GM19397 (cell line): ENCODE measurements around the gene PROX1.

Experiments
- ATAC-seq: cut with Tn5 transposase; IDR thresholded peaks from one replicate; pipeline ENCODE4 v1.9.1; 2021; ENCODE audit warnings: mild to moderate bottlenecking, moderate library complexity; ENCODE audit not compliant: unreplicated experiment

Gene PROX1

DNA sequence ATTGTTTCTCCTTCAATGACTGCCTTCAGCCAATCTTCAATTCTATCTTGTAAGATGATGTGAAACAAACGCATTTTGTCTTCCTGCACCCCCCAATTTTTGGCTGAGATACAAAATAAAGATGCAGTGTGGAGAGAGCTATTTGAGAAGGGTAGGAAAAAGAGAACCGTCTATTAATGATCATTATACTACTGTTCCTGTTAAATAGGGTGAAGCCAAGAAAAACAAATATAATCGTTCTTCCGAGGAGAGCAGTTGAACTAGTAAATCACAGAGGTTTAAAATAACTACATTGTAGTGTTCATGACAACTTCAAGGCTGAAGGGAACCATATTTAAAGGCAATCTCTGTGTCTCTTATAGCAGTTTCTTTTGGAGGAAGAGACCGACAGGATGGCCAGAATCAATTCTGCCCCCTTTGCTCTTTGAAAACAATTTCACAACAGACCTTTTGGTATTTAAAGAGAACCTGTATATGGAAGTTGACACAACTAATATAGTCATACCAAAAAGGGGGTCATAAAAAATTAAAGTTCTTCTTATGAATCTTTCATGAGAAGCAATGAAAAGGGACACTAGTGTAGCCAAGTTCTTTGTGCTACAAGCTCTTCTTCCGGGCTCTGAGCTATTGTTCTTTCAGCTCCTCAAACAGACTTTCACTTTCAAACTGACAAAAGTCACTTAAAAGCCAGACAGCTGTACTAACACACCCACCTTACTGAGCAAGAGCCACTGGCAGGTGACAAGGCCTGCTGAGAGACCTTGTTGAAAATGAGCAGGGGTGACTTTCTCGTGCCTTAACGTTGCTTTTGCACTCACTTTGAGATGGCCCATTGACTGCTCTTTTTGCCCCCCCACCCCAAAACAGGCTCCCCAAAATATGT lies 30.9 kb downstream of the PROX1 start:
- ATAC-seq = peak; percentile 48

DNA sequence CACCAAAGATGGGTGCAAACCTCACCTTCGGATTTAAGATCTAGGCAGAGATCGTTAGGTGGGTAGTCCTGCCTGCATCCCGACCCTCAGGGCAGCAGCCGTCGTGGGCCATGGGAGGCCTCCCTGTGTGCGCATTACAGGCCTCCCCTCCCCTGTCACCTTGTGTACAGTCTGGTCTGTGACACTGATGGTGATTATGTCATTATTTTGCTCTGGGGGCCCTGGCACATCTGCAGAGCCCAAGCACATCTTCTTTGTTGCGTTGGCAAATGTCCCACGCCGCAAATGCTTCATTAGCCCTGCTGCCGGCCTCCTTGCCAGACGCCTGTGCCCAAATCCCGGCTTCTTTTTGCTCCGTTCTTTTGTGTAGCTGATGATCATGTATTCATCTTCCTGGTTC lies 31.7 kb downstream of the PROX1 start:
- no peak for ATAC-seq

DNA sequence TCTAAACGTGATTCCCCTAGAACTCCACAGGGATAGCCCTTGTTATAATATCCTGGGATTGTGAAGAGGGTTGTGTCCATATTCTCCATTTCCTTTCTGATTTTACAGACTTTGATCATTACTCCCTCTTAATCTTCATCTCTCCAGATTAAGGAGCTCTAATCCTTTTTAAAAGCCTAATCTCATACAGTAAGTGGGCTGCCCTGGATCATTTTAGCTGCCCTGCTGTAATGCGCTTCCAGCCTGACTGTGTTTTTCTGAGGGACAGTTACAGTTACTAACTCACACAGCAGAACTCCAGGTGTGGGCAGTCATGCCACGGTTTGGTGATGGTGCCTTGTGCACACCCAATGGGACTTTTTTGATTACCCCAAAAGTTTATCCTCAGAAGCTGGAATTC lies 33.5 kb downstream of the PROX1 start:
- ATAC-seq = no peak

DNA sequence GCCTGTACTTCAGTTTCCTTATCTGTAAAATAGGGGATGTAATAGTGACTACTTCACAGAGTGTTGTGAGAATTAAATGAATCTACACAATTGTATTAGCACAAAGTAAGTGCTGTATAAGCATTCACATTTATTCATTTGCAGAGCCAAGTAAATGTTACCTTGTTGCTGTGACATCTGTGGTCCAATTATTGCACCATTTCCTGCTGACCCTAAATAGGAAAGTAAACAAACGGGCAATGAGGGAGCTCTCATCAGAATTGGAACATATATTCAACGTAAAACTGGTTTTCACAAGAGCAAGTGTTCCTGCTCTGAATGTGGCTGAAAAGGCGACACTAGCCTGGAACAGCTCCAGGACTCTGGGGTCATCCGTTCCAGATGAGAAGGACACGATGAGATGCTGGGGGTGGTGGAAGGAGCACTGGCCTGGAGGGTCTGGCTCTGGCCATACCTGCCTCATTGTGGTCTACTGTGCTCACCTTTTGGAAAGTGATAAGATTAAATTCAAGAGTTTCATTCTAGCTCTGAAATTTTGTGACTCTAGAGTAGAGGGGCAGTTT lies 34.5 kb downstream of the PROX1 start:
- no peak for ATAC-seq

DNA sequence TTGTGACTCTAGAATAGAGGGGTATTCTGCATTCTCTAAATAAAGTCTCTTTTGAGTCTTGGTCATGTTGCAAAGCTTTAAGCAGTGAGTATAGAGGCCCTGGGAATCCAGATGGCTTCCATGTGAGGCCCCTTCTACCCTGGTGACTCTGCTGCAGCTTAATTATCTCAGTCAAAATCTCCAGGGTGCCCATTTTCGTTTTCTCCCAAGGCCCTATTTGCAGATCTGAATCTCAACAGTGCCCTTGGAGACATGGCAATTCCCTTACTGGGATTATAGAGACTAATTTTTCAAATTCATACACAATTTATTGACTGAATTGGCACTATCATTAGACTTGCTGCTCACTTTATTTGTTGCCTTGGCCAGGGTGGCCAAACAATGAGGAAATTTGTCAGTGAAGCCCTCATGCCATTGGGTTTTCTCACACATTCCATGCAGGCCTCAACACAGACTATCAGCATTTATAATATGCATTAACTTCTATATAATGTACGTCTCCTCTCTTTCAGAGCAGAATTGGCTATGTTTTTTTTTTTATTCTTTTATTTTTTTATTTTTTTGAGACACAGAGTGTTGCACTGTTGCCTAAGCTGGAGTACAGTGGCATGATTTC lies 35.1 kb downstream of the PROX1 start:
- no peak for ATAC-seq

DNA sequence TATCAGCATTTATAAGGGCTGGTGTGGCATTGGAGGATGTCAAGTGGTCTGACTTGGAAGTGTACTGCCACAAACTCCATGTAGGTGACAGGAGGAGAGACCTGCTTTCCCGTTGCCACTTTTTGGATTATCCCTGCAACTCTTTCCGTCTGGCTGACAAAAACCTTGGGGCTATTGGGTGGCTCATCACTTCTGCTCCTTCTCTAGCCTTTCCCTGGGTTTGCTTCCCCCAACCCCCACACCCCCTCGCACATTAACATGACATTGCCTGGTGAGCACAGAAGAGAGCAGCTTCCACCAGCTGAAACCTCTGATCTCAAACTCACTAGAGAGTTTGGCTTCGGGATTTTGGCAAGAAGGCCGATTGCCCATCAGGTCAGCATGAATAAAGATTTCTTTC lies 39.2 kb downstream of the PROX1 start:
- no peak for ATAC-seq

DNA sequence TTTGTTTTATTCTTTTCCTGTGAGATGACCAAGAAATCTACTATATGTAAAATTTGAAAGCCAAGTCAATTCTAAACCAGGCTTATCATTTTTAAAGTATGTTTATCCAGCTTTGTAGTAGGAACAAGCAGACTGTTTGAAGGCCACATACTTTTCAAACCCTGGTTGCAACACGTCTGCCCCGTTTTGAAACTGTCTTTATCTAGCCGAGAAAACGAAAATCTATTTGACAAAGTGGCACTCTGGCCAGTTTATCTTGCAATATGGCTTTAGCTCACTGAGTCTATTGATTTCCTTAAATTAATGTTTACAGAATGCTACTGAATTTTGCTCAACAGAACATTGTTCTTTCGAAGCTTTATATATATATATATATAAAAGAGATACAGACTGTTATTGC lies 39.7 kb downstream of the PROX1 start:
- no peak for ATAC-seq

DNA sequence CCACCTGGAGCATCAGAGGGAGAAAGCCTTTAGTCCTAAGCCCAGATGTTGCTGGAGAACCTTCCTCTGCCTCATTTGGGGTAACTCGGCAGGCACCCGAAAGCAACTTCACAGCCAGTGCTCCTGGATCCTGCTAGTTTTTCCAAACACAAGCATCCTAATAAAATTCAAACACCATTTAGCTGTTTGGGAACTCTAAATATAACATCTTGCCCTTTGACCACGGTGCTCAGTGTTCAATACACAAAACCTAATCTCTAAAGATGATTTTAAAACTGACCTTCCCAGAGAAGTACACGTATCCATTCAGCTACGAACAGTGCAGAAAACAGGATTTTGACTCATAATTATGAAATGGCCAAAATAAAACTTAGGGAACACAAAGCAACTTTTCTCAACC lies 40.3 kb downstream of the PROX1 start:
- no peak for ATAC-seq

DNA sequence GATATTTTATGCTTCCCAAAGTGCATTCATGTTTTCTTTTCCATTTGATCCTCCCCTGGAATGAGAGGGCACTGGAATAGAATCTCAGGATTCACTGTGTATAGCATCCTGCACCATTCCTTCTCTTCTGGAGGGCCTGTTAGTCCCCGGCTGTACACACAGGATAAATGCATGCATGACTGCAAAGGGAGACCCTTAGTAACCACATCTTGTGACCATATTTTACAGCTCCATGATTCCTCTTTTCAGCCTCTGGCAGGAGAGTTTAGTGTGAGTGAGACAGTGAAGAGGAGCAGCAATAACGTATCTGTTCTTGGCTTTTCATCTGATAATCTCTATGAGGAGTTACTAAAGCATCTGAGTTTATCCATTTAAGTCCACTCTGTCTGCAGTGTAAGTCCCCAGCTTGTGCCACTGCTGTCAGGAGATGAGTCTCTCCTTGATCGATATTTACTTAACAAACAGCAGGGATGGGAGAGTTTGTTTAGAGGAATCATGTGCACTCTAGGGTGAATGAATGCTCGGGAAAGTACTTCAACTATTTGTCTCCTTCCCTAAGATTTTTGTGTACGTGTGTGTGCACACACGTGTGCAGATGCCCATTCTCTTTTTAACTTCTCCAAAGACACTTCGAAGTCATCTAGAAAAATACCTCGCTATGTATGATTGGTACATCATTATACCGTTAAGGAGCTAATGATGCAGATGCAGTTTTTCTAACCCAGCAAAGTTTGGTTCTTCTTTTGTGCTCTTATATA lies 41.1 kb downstream of the PROX1 start:
- no peak for ATAC-seq

DNA sequence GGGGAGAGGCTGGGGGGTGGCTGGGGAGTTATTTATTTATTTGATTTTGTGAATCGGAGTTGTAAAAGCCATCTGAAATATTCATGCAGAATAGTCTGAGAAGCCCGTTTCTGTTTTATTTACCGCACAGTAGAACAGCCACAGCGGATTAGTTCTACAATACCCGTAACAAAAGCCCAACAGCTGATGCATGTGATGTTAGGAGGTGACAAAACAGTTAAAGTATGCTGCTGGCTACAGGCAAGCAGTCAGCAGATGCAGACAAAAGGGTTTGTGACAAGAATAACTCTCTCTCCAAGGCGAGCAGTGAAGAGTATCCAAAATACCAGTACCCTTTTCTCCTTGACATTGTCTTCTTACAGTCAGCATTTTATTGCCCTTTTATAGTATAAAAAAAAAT lies 42.0 kb downstream of the PROX1 start:
- no peak for ATAC-seq

DNA sequence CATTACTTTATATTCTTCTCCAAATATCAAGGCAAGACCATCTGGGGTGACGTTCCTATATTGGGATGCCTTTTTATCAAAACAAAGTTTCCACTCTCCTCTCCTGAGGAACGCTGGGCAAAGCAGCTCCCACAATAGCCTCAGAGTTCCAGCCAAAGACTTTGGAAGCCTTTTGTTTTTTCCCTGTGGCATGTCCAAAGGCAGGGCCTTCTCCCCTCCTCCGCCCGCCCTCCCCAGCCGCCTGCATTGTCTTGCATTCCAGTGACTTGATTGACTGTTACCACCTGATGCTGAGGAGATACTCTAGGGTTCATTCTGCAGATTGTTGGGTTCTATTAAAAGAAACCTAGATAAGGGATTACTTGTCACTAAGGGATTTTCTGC lies 43.5 kb downstream of the PROX1 start:
- ATAC-seq = no peak

DNA sequence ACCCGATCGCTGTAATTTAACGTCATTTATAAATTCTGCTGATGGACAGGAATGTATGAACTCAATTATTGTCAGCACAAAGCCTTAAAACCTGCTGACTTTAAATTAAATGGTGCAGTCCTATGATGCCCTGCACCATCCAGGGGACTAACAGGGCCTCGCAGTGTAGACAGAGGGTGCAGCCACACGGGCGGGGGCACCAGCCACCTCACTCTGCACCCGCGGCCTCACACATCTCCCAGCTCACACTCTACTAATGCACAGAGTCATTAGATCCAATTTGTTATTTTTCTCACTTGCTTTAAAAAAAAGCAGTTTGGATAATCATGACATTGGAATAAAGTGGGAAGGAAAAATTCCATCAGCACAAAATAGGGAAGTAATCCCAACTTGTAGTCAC lies 49.7 kb downstream of the PROX1 start:
- ATAC-seq = no peak

DNA sequence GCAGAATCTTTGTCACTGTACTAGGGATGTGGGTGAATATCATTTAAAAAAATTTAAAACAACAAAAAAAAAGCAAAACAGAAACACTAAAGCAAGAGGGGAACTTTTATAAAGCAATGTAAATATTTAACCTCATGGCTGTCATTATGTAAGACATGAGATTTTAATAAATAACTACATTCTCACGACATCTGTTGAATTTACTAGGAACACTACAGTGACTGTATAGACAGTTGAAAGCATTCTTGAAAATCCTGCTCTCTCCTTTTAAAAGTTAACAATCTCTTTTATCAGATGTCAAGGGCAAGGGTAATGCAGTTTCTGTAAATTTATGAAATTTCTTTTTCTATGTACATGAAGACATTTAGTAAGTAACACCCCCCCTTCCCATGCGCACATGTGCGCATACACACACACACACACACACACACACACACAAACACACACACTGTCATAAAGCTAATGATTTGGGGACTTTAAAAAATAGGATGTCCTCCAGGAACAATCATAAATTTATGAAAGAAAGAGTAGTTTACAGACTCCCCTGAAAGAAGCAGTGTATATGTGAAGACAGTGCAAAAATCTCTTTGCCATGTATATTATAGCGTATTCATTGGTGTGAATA lies 51.7 kb downstream of the PROX1 start:
- ATAC-seq = no peak

DNA sequence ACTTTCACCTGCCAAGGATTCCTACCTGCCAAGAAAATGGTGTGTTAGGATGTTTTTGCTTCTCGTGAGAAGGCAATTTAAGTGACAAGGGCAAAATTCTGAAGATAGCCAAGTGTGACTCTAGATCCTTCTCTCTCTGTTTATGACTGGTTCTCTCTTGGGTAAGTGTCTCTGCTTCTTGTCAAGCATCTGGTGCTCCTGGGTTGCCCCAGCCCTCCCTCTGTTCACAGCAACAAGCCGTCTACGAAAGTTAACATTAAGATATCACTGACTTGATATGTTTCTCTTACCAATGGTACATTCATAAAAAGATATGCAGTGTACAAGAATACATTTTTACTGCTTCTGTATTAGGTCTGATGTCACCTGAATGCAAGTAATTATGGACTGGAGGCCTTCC lies 55.4 kb downstream of the PROX1 start:
- no peak for ATAC-seq

DNA sequence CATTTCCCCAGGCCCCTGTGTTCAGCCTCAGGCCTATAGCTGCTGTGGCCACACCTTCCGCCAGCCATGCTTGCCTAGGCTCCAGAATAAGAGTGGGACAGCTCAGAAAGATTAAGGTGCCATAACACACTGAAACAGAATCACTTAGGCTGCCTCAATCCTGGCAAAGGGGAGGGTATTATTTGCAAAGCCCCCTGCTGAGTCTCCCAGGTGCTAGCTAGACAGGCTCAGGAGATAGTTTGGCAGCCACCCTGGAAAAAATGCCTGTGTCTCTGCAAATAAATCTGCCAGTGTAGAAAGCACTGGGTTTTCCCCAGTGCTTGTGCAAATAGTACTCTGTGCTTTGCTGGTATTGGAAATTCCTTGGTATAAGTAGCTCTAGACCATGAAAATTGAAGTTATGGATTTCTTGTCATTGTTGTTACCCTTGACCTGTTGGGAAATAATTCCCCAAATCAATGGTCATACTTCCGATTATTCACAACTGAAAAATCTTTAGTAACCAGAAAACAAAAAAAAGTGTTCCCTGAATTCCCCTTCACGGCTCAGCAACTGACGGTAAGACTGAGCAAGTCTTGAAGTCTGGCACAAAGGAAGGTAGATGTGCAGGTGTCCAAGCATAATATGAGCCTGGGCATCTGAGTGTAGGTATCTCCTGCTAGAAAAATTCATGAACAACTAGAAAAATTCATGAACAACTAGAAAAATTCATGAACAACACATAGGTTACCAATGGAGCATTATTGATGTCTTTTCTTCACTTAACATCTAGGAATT lies 56.9 kb downstream of the PROX1 start:
- no peak for ATAC-seq

DNA sequence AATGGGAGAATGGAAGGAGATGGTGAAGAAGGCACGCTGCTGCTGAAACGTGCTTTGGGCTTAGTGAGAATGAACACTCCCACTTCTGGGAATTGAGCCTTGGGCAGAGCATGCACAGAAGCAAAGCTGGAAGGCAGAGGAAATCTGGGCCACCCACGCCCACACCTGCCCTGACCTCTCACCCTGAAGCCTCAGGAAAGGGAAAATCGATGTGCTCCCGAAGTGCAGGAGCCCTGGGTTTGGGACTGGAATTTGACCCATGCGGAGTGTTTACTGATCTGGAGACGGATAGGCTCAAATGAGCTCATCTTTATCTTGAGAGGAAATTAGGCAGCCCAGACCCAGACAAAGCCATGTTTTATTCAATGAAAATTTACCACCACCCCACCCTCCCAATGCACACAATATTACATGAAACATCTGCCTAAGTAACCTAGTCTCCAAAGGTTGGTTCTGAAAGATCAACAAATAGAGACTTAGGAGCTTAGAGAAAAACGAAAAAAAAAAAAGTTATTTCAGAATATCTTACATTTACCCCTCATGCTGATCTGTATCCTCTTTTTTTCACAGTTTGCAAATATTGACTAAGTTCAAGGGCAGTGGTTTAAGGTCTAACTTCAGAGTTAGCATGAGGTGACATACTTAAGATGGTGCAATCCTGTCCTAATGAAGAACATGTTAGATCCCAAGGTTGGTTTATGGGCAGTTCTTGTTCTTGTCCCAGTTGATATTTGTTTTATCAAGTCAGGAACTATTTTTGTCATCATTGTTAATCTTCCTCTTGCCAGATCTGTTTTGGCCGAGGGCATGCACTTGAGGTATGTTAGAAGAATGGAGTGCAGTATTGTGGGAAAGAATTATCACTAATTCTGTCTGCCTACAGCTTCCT lies 63.0 kb downstream of the PROX1 start:
- ATAC-seq = no peak

DNA sequence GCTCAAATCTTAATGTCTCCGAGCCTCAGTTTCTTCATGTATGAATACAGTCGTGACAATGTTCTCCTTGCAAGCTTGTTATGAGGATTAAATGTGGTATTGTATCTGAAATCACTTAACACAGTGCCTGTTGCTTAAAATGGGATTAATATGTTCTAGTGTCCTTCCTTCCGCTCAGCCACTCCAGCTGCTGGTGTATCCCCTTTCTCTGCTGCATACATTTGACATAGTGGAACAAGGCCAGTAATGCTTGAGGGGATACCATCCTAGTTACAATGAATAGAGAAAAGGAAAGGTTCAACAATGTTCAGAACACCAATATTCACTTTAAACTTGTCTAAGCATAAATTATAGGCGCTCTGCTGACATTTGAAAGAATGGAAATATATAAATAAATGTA lies 64.0 kb downstream of the PROX1 start:
- ATAC-seq = no peak

DNA sequence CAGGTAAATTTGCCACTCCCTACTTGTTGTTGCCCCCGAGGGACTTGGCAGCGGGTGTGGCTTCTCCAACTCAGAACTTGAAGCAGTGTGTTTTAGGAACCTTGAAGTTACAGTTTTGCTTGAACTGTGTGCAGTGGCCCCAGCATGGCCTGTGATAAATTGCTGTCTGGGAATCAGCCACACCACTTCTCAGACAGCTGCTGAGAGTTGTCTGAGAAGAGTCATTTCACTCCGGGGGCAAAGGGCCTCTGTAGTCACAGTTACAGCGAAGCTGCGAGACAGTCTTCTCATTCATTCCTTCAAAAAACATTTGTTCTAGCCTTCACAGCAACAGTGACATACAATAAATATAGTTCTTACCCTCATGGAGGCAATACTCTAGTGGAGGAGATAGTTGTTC lies 70.3 kb downstream of the PROX1 start:
- ATAC-seq = no peak

DNA sequence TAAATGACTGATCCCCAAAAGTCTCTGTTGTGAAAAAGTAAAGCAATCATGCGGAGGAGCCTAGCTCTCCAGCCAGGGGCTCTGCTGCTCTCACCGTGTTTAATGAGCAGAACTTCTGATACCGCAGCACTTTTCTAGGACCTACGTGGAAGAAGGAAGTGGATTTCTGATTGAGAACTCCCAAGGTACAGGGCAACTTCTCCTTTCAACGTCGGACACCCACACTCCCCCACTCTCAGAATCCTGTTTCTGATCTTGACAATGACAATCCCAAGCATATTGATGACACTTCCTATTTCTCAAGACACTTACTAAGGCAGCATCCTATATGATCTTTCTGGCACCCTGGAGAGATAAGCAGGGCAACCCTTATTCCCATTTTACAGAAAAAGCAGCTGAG lies 78.4 kb downstream of the PROX1 start:
- ATAC-seq = no peak
